Mesenchymal stem cell (in vitro differentiated cells and primary cell): Measurements from ENCODE around the gene SYTL4.

ENCODE experiments used
- DNase-seq: peaks from one replicate; pipeline ENCODE4 v3.0.0-alpha.2; 2013
- H2AFZ ChIP-seq: one replicate; pipeline ENCODE4 v1.6.1; 2013; ENCODE audit warnings: low read depth, mild to moderate bottlenecking, control low read depth, inconsistent platforms, low read length, moderate library complexity
- H2AK5ac ChIP-seq: 2 replicates; pipeline ENCODE4 v1.6.1; 2013; ENCODE audit warnings: low read length, moderate library complexity, mild to moderate bottlenecking, inconsistent platforms; ENCODE audit not compliant: severe bottlenecking
- H2BK120ac ChIP-seq: one replicate; pipeline ENCODE4 v1.6.1; 2013; ENCODE audit warnings: low read depth, mild to moderate bottlenecking, inconsistent platforms, low read length, moderate library complexity
- H2BK12ac ChIP-seq, 2 experiments: one replicate each; pipeline ENCODE4 v1.6.1; 2013; ENCODE audit warnings: inconsistent platforms in 2 of 2, low read length in 2 of 2, mild to moderate bottlenecking in 2 of 2, moderate library complexity in 2 of 2, control low read depth in 1 of 2
- H2BK15ac ChIP-seq: one replicate; pipeline ENCODE4 v1.6.1; 2013; ENCODE audit warnings: mild to moderate bottlenecking, low read depth, inconsistent platforms; ENCODE audit not compliant: poor library complexity, severe bottlenecking
- H2BK5ac ChIP-seq: 2 replicates; pipeline ENCODE4 v1.6.1; 2013; ENCODE audit warnings: low read depth, mild to moderate bottlenecking, low read length, control low read depth, inconsistent platforms; ENCODE audit not compliant: poor library complexity, severe bottlenecking
- H3K14ac ChIP-seq, 2 experiments: one replicate each; pipeline ENCODE4 v1.6.1; 2013; ENCODE audit warnings: inconsistent platforms in 2 of 2, low read length in 2 of 2, control low read depth in 1 of 2, mild to moderate bottlenecking in 1 of 2, moderate library complexity in 1 of 2
- H3K18ac ChIP-seq, 2 experiments: one replicate each; pipeline ENCODE4 v1.6.1; 2013; ENCODE audit warnings: inconsistent platforms in 2 of 2, low read length in 2 of 2, control low read depth in 1 of 2, low read depth in 1 of 2, mild to moderate bottlenecking in 1 of 2
- H3K23ac ChIP-seq, 2 experiments: one replicate each; pipeline ENCODE4 v1.6.1; 2013; ENCODE audit warnings: inconsistent platforms in 2 of 2, low read length in 2 of 2, mild to moderate bottlenecking in 2 of 2, moderate library complexity in 2 of 2, control low read depth in 1 of 2
- H3K27ac ChIP-seq: 2 replicates; pipeline ENCODE4 v1.5.1; 2013; ENCODE audit warnings: mild to moderate bottlenecking, moderate library complexity, low read length, control low read depth, inconsistent platforms; ENCODE audit not compliant: poor library complexity, severe bottlenecking
- H3K27me3 ChIP-seq, 2 experiments: 2 replicates each; pipeline versions ENCODE4 v1.6.1 to v1.7.0; 2013; ENCODE audit warnings: low read length in 2 of 2, mild to moderate bottlenecking in 2 of 2, moderate library complexity in 2 of 2, control low read depth in 1 of 2, inconsistent platforms in 1 of 2; ENCODE audit not compliant: control insufficient read depth in 1 of 2, insufficient read depth in 1 of 2
- H3K36me3 ChIP-seq, 2 experiments: 2 replicates each; pipeline versions ENCODE4 v1.6.1 to v1.7.0; 2013; ENCODE audit warnings: low read length in 2 of 2, control low read depth in 1 of 2, inconsistent platforms in 1 of 2, low read depth in 1 of 2, mild to moderate bottlenecking in 1 of 2; ENCODE audit not compliant: insufficient read depth in 2 of 2, control insufficient read depth in 1 of 2
- H3K4ac ChIP-seq, 2 experiments: one replicate each; pipeline ENCODE4 v1.6.1; 2013; ENCODE audit warnings: inconsistent platforms in 2 of 2, low read length in 2 of 2, mild to moderate bottlenecking in 2 of 2, moderate library complexity in 2 of 2, control low read depth in 1 of 2, low read depth in 1 of 2
- H3K4me1 ChIP-seq: 2 replicates; pipeline ENCODE4 v1.6.1; 2013; ENCODE audit warnings: low read depth, low read length, control low read depth; ENCODE audit not compliant: control insufficient read depth, insufficient read depth
- H3K4me2 ChIP-seq: 2 replicates; pipeline ENCODE4 v1.6.1; 2013; ENCODE audit warnings: low read length, mild to moderate bottlenecking, inconsistent platforms; ENCODE audit not compliant: poor library complexity, severe bottlenecking
- H3K4me3 ChIP-seq, 2 experiments: 2 replicates each; pipeline versions ENCODE4 v1.5.1 to v1.7.0; 2013; ENCODE audit warnings: low read length in 2 of 2, mild to moderate bottlenecking in 2 of 2, control low read depth in 1 of 2, low read depth in 1 of 2; ENCODE audit not compliant: insufficient read depth in 1 of 2
- H3K79me1 ChIP-seq: replicated peaks from 2 replicates; pipeline ENCODE4 v1.6.1; 2013; ENCODE audit warnings: mild to moderate bottlenecking, control low read depth, low read length, inconsistent platforms; ENCODE audit not compliant: poor library complexity, severe bottlenecking
- H3K9ac ChIP-seq: 2 replicates; pipeline ENCODE4 v1.7.0; 2013; ENCODE audit warnings: mild to moderate bottlenecking, low read length, moderate library complexity
- H3K9me3 ChIP-seq: 2 replicates; pipeline ENCODE4 v1.7.0; 2013; ENCODE audit warnings: mild to moderate bottlenecking, low read length; ENCODE audit not compliant: control insufficient read depth
- H4K8ac ChIP-seq: one replicate; pipeline ENCODE4 v1.6.1; 2013; ENCODE audit warnings: inconsistent platforms, mild to moderate bottlenecking, low read length, moderate library complexity
- H4K91ac ChIP-seq: one replicate; pipeline ENCODE4 v1.6.1; 2013; ENCODE audit warnings: mild to moderate bottlenecking, low read length, inconsistent platforms
- WGBS: methylation state at CpG from one replicate; pipeline ENCODE4 v1.1.7; 2013; ENCODE audit warnings: mixed read lengths; 5-methylcytosine and 5-hydroxymethylcytosine counted together

The SYTL4 gene

GRCh38 chrX:100685997-100686305, 46.0 kb downstream of the SYTL4 start:
- Histone ChIP-seq H3K9ac (no peak overlapping the region), H3K4me3 (no peak overlapping the region), H2BK15ac (no peak overlapping the region), H3K27me3 (peaks cover 0 to 26% of the 10 kb centered on the region in 2 experiments), H3K23ac (no peak overlapping the region), H3K36me3 (peaks cover 5 to 13% of the 10 kb centered on the region in 2 experiments), H2AFZ (no peak overlapping the region), H4K91ac (no peak overlapping the region), H2BK5ac (no peak overlapping the region), H2BK12ac (no peak overlapping the region), H3K79me1 (no peaks in the 10 kb centered on the region), H3K18ac (no peak overlapping the region), H3K9me3 (no peaks in the 10 kb centered on the region), H3K27ac (no peak overlapping the region), H3K4me2 (no peak overlapping the region), H3K4me1 (no peaks in the 10 kb centered on the region), H4K8ac (no peak overlapping the region), H3K14ac (no peak overlapping the region), H3K4ac (no peak overlapping the region), H2BK120ac (no peak overlapping the region), H2AK5ac (no peak overlapping the region)
- WGBS = no CpG with 5 or more reads among the region's 1 CpG
- DNase-seq = no peak

DNA sequence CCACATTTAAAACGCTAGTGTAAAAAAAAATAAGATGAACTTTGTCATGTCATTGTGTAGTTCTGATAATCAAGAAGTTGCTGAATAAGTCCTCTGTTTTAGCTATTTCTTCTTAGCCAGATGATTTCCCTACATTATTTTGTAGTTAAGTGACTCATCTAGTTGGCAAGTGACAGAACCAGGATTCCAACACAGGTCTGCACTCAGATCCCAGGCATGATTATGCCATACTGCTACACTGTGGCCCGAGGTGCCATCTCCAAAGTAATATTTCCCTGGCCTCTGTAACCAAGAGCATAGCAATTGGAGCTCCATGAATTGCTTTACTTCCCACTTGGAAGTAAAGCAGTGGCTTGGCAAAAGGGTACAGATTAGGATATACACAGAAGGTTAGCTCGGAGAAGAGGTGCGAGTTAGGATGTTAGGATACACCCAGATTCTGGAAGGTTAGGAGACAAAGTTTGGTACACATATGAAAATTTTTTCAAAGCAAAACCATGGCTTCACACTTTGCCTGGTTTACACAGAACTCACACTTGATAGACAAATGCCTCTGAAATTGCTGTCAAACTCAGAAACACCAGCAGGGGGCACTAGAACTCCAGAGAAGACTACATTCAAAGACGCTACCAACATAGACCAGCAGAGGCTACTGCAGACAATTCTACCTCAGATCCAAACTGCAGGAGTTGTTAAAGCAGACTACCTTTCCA, 46.5 kb downstream of the SYTL4 start:
- no peaks in the 10 kb centered on the region for H3K79me1 ChIP-seq
- no peak overlapping the region for H3K14ac ChIP-seq
- no peak overlapping the region for H3K4me3 ChIP-seq
- no peak overlapping the region for H2BK120ac ChIP-seq
- no peak overlapping the region for H2BK5ac ChIP-seq
- no peak overlapping the region for H2AK5ac ChIP-seq
- H3K4ac ChIP-seq = no peak overlapping the region
- H3K18ac ChIP-seq = no peak overlapping the region
- peaks cover 5 to 13% of the 10 kb centered on the region in 2 experiments for H3K36me3 ChIP-seq
- no peak overlapping the region for H2BK15ac ChIP-seq
- H3K9me3 ChIP-seq = no peaks in the 10 kb centered on the region
- peak; percentile 74 for DNase-seq
- H3K27ac ChIP-seq = peak overlapping the region; percentile 38
- no peaks in the 10 kb centered on the region for H3K4me1 ChIP-seq
- no peak overlapping the region for H4K91ac ChIP-seq
- peaks cover 0 to 26% of the 10 kb centered on the region in 2 experiments for H3K27me3 ChIP-seq
- peak overlapping the region; percentile 64 for H3K9ac ChIP-seq
- H4K8ac ChIP-seq = no peak overlapping the region
- H2BK12ac ChIP-seq = no peak overlapping the region
- H3K4me2 ChIP-seq = no peak overlapping the region
- no peak overlapping the region for H2AFZ ChIP-seq
- H3K23ac ChIP-seq = no peak overlapping the region
- 0% methylated on average over 1 of the region's 5 CpGs for WGBS

- Histone ChIP-seq H4K91ac (no peak overlapping the region), H2BK12ac (no peak overlapping the region), H3K4ac (no peak overlapping the region), H4K8ac (no peak overlapping the region), H3K27me3 (peaks cover 0 to 42% of the 10 kb centered on the region in 2 experiments), H3K36me3 (peaks cover 10 to 19% of the 10 kb centered on the region in 2 experiments), H3K27ac (no peak overlapping the region), H2BK5ac (no peak overlapping the region), H3K4me3 (no peak overlapping the region), H3K18ac (no peak overlapping the region), H3K79me1 (peaks cover 2% of the 10 kb centered on the region), H3K4me2 (no peak overlapping the region), H3K9ac (no peak overlapping the region), H2AK5ac (no peak overlapping the region), H3K9me3 (no peaks in the 10 kb centered on the region), H3K14ac (no peak overlapping the region), H2AFZ (no peak overlapping the region), H2BK120ac (no peak overlapping the region), H2BK15ac (no peak overlapping the region), H3K4me1 (no peaks in the 10 kb centered on the region), H3K23ac (no peak overlapping the region)
- WGBS = 92% methylated on average over 5 of the region's 8 CpGs
- no peak for DNase-seq
Measured at GRCh38 chrX:100682939-100683338, 49.0 kb downstream of the SYTL4 start.

- Histone ChIP-seq H3K4ac (no peak overlapping the region), H3K79me1 (peaks cover 2% of the 10 kb centered on the region), H2AK5ac (no peak overlapping the region), H2BK120ac (no peak overlapping the region), H3K14ac (no peak overlapping the region), H3K36me3 (peaks cover 6 to 11% of the 10 kb centered on the region in 2 experiments), H3K9me3 (no peaks in the 10 kb centered on the region), H2AFZ (no peak overlapping the region), H3K4me2 (no peak overlapping the region), H3K18ac (no peak overlapping the region), H3K4me1 (no peaks in the 10 kb centered on the region), H4K8ac (no peak overlapping the region), H2BK12ac (no peak overlapping the region), H2BK15ac (no peak overlapping the region), H3K27me3 (peaks cover 0 to 37% of the 10 kb centered on the region in 2 experiments), H3K27ac (no peak overlapping the region), H3K4me3 (no peak overlapping the region), H3K23ac (no peak overlapping the region), H4K91ac (no peak overlapping the region), H3K9ac (no peak overlapping the region), H2BK5ac (no peak overlapping the region)
- 33% methylated on average over 1 of the region's 3 CpGs for WGBS
- no peak for DNase-seq
Measured at GRCh38 chrX:100681599-100681998, 50.3 kb downstream of the SYTL4 start.
